Calu3 (cell line): Measurements from ENCODE around the gene CD200R1. TPM values are rescaled to one million over a fixed set of nuclear protein-coding genes. Genes with fewer than 3 reads are reported as not detected.

Source experiments
- BruUV-seq: library from RNA; stranded (reverse); fragments of 400-500 nt; replicated peaks from 2 replicates; lab custom pipeline; 2021; lab: Mats Ljungman, UMichigan
- CTCF ChIA-PET: fragments of 300-600 bp; sonication (Branson Sonifier 250); formaldehyde crosslinking; loops from one replicate; lab custom pipeline; 2022; ENCODE audit warnings: antibody characterized with exemption; lab: Charles Lee
- DNase-seq: peaks from one replicate; pipeline ENCODE4 v3.0.0; 2022
- H3K27ac Mint-ChIP-seq: one replicate; pipeline ENCODE4 v1.8.0; 2022; ENCODE audit warnings: mixed read lengths; ENCODE audit not compliant: unreplicated experiment
- H3K27me3 Mint-ChIP-seq: one replicate; pipeline ENCODE4 v1.8.0; 2022; ENCODE audit warnings: mixed read lengths; ENCODE audit not compliant: unreplicated experiment
- H3K36me3 Mint-ChIP-seq: one replicate; pipeline ENCODE4 v1.8.0; 2022; ENCODE audit warnings: mild to moderate bottlenecking, moderate library complexity, mixed read lengths; ENCODE audit not compliant: insufficient read depth, unreplicated experiment
- H3K4me1 Mint-ChIP-seq: one replicate; pipeline ENCODE4 v1.8.0; 2022; ENCODE audit warnings: mild to moderate bottlenecking, low read depth, mixed read lengths; ENCODE audit not compliant: unreplicated experiment
- H3K4me3 Mint-ChIP-seq: one replicate; pipeline ENCODE4 v1.8.0; 2022; ENCODE audit warnings: mild to moderate bottlenecking, low read depth, moderate library complexity, mixed read lengths; ENCODE audit not compliant: unreplicated experiment
- H3K9me3 Mint-ChIP-seq: one replicate; pipeline ENCODE4 v1.8.0; 2022; ENCODE audit warnings: low read depth, mixed read lengths; ENCODE audit not compliant: unreplicated experiment
- CTCF ChIP-seq: fragments of 200-600 bp; IDR thresholded peaks from one replicate; pipeline ENCODE4 v1.8.0; 2022; ENCODE audit warnings: antibody characterized with exemption; ENCODE audit not compliant: unreplicated experiment
- intact Hi-C: fragments of 100-400 bp; cut with micrococcal nuclease; formaldehyde crosslinking; loops from one replicate; pipeline ENCODE4 v1.10.0; 2022; ENCODE audit not compliant: unreplicated experiment
- total RNA-seq: library from RNA; stranded (reverse); gene quantifications from 2 replicates; pipeline ENCODE4 v1.2.3, GENCODE V29; 2022

Gene CD200R1
- total RNA-seq, 1 experiment from 2014 or later = not detected

- H3K27me3 Mint-ChIP-seq = no peaks in the 10 kb centered on the region
- DNase-seq = no peak
- H3K27ac Mint-ChIP-seq = no peak overlapping the region
- intact Hi-C loops = no loop called here
- no peak for TF ChIP-seq CTCF
- no peak overlapping the region for H3K4me3 Mint-ChIP-seq
- no peaks in the 10 kb centered on the region for H3K36me3 Mint-ChIP-seq
- CTCF ChIA-PET = no interaction called here
- no peaks in the 10 kb centered on the region for H3K9me3 Mint-ChIP-seq
- H3K4me1 Mint-ChIP-seq = no peaks in the 10 kb centered on the region
- no TSS peak for BruUV-seq
Observed at GRCh38 chr3:112904786-112905185, 70.1 kb downstream of the CD200R1 start.

- CTCF ChIA-PET = no interaction called here
- no peaks in the 10 kb centered on the region for H3K4me1 Mint-ChIP-seq
- H3K27me3 Mint-ChIP-seq = no peaks in the 10 kb centered on the region
- H3K36me3 Mint-ChIP-seq = no peaks in the 10 kb centered on the region
- no peak overlapping the region for H3K27ac Mint-ChIP-seq
- H3K4me3 Mint-ChIP-seq = no peak overlapping the region
- no TSS peak for BruUV-seq
- intact Hi-C loops = no loop called here
- TF ChIP-seq CTCF = no peak
- no peak for DNase-seq
- H3K9me3 Mint-ChIP-seq = no peaks in the 10 kb centered on the region
Observed at GRCh38 chr3:112900113-112900512, 74.8 kb downstream of the CD200R1 start.

GRCh38 chr3:112897791-112898190, 77.1 kb downstream of the CD200R1 start:
- CTCF ChIA-PET = no interaction called here
- no peak for DNase-seq
- BruUV-seq = no TSS peak

GRCh38 chr3:112894258-112894657, 80.6 kb downstream of the CD200R1 start:
- H3K9me3 Mint-ChIP-seq = no peaks in the 10 kb centered on the region
- H3K4me3 Mint-ChIP-seq = no peak overlapping the region
- no peak for TF ChIP-seq CTCF
- no TSS peak for BruUV-seq
- no peaks in the 10 kb centered on the region for H3K4me1 Mint-ChIP-seq
- H3K27ac Mint-ChIP-seq = no peak overlapping the region
- intact Hi-C loops = no loop called here
- peaks cover 7% of the 10 kb centered on the region for H3K27me3 Mint-ChIP-seq
- no peak for DNase-seq
- no peaks in the 10 kb centered on the region for H3K36me3 Mint-ChIP-seq
- CTCF ChIA-PET = no interaction called here

More at GRCh38 chr3:112897791-112898190, 77.1 kb downstream of the CD200R1 start:
- H3K27ac Mint-ChIP-seq = no peak overlapping the region
- no peaks in the 10 kb centered on the region for H3K27me3 Mint-ChIP-seq
- H3K4me3 Mint-ChIP-seq = no peak overlapping the region
- no peaks in the 10 kb centered on the region for H3K36me3 Mint-ChIP-seq
- TF ChIP-seq CTCF = no peak
- no peaks in the 10 kb centered on the region for H3K4me1 Mint-ChIP-seq
- H3K9me3 Mint-ChIP-seq = no peaks in the 10 kb centered on the region
- intact Hi-C loops = no loop called here
